HepG2 (cell line): ENCODE data around the gene DBNDD2. TPM values are rescaled to one million over a fixed set of nuclear protein-coding genes. Genes with fewer than 3 reads are reported as not detected.
A peak's percentile ranks its signal among the peaks of the same experiment; 100 is the strongest.

ENCODE experiments used
- AKAP8 ChIP-seq: sonication (generic); formaldehyde crosslinking; IDR thresholded peaks from 2 replicates; pipeline ENCODE4 v1.5.1; 2020; ENCODE audit warnings: mild to moderate bottlenecking, missing genetic modification reagents
- CEBPB ChIP-seq: IDR thresholded peaks from 2 replicates; pipeline ENCODE4 v1.6.1; 2011; ENCODE audit warnings: low read depth, low read length, improper control_type of control experiment, borderline replicate concordance
- CEBPG ChIP-seq: IDR thresholded peaks from 2 replicates; pipeline ENCODE4 v1.6.1; 2016
- FOXA1 ChIP-seq, 2 experiments: fragments of 450-650 bp in 1 of 2; sonication (generic) in 1 of 2; formaldehyde crosslinking in 1 of 2; IDR thresholded peaks; 2 replicates each; pipeline versions ENCODE4 v1.4.0 to v1.6.1; 2016 to 2020; ENCODE audit warnings: missing genetic modification reagents in 1 of 2
- FOXO4 ChIP-seq: sonication (generic); formaldehyde crosslinking; conservative IDR thresholded peaks from 2 replicates; pipeline ENCODE4 v1.8.1; 2023; ENCODE audit warnings: missing genetic modification reagents
- FOXP1 ChIP-seq, 2 experiments: fragments of 450-650 bp in 1 of 2; IDR thresholded peaks; 2 replicates each; pipeline ENCODE4 v1.6.1; 2017 to 2018; ENCODE audit warnings: antibody characterized with exemption in 1 of 2
- GTF2F1 ChIP-seq: fragments of 150-350 bp; IDR thresholded peaks from 2 replicates; pipeline ENCODE4 v1.6.1; 2014; ENCODE audit warnings: low read length
- HOXD1 ChIP-seq: sonication (generic); formaldehyde crosslinking; IDR thresholded peaks from 2 replicates; pipeline ENCODE4 v1.5.0; 2020; ENCODE audit warnings: missing genetic modification reagents
- IKZF1 ChIP-seq: fragments of 450-650 bp; IDR thresholded peaks from 2 replicates; pipeline ENCODE4 v1.7.1; 2016
- MAZ ChIP-seq, 2 experiments: sonication (generic) in 1 of 2; formaldehyde crosslinking in 1 of 2; IDR thresholded peaks; 2 replicates each; pipeline versions ENCODE4 v1.5.0 to v1.6.1; 2012 to 2020; ENCODE audit warnings: low read depth in 2 of 2, mild to moderate bottlenecking in 2 of 2, borderline replicate concordance in 1 of 2, improper control_type of control experiment in 1 of 2, low read length in 1 of 2, missing genetic modification reagents in 1 of 2, moderate library complexity in 1 of 2
- MIXL1 ChIP-seq: IDR thresholded peaks from 2 replicates; pipeline ENCODE4 v1.6.1; 2016
- MTF1 ChIP-seq: sonication (generic); formaldehyde crosslinking; IDR thresholded peaks from 2 replicates; pipeline ENCODE4 v1.5.0; 2020; ENCODE audit warnings: missing genetic modification reagents
- NR3C1 ChIP-seq: sonication (generic); formaldehyde crosslinking; IDR thresholded peaks from 2 replicates; pipeline ENCODE4 v1.4.0; 2020; ENCODE audit warnings: missing genetic modification reagents
- RBM22 ChIP-seq: fragments of 200-400 bp; formaldehyde crosslinking; optimal IDR thresholded peaks from 2 replicates; pipeline ENCODE3; 2017; ENCODE audit warnings: mild to moderate bottlenecking, low read length, moderate library complexity
- REXO4 ChIP-seq: sonication (generic); formaldehyde crosslinking; IDR thresholded peaks from 2 replicates; pipeline ENCODE4 v1.8.0; 2022; ENCODE audit warnings: missing genetic modification reagents, mild to moderate bottlenecking, borderline replicate concordance
- XRCC5 ChIP-seq: fragments of 200-400 bp; formaldehyde crosslinking; optimal IDR thresholded peaks from 2 replicates; pipeline ENCODE3; 2017; ENCODE audit warnings: mild to moderate bottlenecking, low read length
- ZFP62 ChIP-seq: sonication (generic); formaldehyde crosslinking; IDR thresholded peaks from 2 replicates; pipeline ENCODE4 v1.4.0; 2020; ENCODE audit warnings: missing genetic modification reagents
- ZGPAT ChIP-seq: IDR thresholded peaks from 2 replicates; pipeline ENCODE4 v1.6.1; 2016; ENCODE audit warnings: mild to moderate bottlenecking
- ZNF329 ChIP-seq: sonication (generic); formaldehyde crosslinking; IDR thresholded peaks from 2 replicates; pipeline ENCODE4 v1.9.0; 2021; ENCODE audit warnings: low read depth, mild to moderate bottlenecking, missing genetic modification reagents
- ZNF430 ChIP-seq: sonication (generic); formaldehyde crosslinking; IDR thresholded peaks from 2 replicates; pipeline ENCODE4 v1.9.0; 2021; ENCODE audit warnings: mild to moderate bottlenecking, missing genetic modification reagents
- ZNF569 ChIP-seq: sonication (generic); formaldehyde crosslinking; IDR thresholded peaks from 2 replicates; pipeline ENCODE4 v1.5.0; 2020; ENCODE audit warnings: mild to moderate bottlenecking, missing genetic modification reagents, moderate library complexity, borderline replicate concordance
- ZNF598 ChIP-seq: sonication (generic); formaldehyde crosslinking; IDR thresholded peaks from 2 replicates; pipeline ENCODE4 v1.5.1; 2020; ENCODE audit warnings: mild to moderate bottlenecking, missing genetic modification reagents, borderline replicate concordance
- ZNF709 ChIP-seq: sonication (generic); formaldehyde crosslinking; IDR thresholded peaks from 2 replicates; pipeline ENCODE4 v1.5.0; 2020; ENCODE audit warnings: mild to moderate bottlenecking, missing genetic modification reagents
- ZSCAN12 ChIP-seq: sonication (generic); formaldehyde crosslinking; IDR thresholded peaks from 2 replicates; pipeline ENCODE4 v1.9.0; 2021; ENCODE audit warnings: mild to moderate bottlenecking, missing genetic modification reagents
- ZSCAN20 ChIP-seq: sonication (generic); formaldehyde crosslinking; IDR thresholded peaks from 2 replicates; pipeline ENCODE4 v1.4.0; 2020; ENCODE audit warnings: missing genetic modification reagents, mild to moderate bottlenecking, borderline replicate concordance
- ZSCAN30 ChIP-seq: sonication (generic); formaldehyde crosslinking; IDR thresholded peaks from 2 replicates; pipeline ENCODE4 v1.5.0; 2020; ENCODE audit warnings: mild to moderate bottlenecking, missing genetic modification reagents
- polyA plus RNA-seq, 8 experiments: library from polyadenylated mRNA; depleted of rRNA in 3 of 8; stranded (reverse) in 7 of 8; unstranded in 1 of 8; fragments of >200 nt; fragmentation: Illumina TruSeq in 4 of 8; extraction: Trizol in 4 of 8; gene quantifications; 2 replicates each; pipeline versions ENCODE4 v1.2.1 to v1.2.3, GENCODE V29; 2011 to 2016; ENCODE audit warnings: low read depth in 4 of 8, missing spikeins in 1 of 8, mixed read lengths in 1 of 8; ENCODE audit not compliant: insufficient read depth in 1 of 8
- total RNA-seq, 5 experiments: library from RNA; depleted of rRNA; stranded (reverse); fragments of >200 nt; fragmentation: Illumina TruSeq; extraction: Trizol; gene quantifications; 2 replicates each; pipeline ENCODE4 v1.2.3, GENCODE V29; 2016; ENCODE audit warnings: low read depth in 1 of 5
- TF ChIP-seq, protein P1 (sequence below): sonication (generic); formaldehyde crosslinking; IDR thresholded peaks from 2 replicates; pipeline ENCODE4 v1.8.0; 2022; ENCODE audit warnings: low read depth, missing genetic modification reagents

Gene DBNDD2
- total and polyA plus RNA-seq, 2 of the 13 experiments (the other 11 are each of a cell fraction or from before 2014, with no cell fraction given) = 16.7 to 47.6 TPM

GRCh38 chr20:45436732-45437485 is 28.8 kb downstream of the DBNDD2 start (continued):
- TF ChIP-seq ZNF709 (CRISPR knock-in tag) = no peak
- TF ChIP-seq GTF2F1 = no peak
- no peak; the same call in none of the 2 replicates for TF ChIP-seq CEBPG (CRISPR knock-in tag)
- TF ChIP-seq AKAP8 (CRISPR knock-in tag) = no peak
- peak; percentile 99; the same call in 1 of the 2 replicates for TF ChIP-seq ZNF598 (CRISPR knock-in tag)
- no peak for TF ChIP-seq ZFP62
- TF ChIP-seq CEBPB = no peak
- TF ChIP-seq ZSCAN30 (CRISPR knock-in tag) = no peak
- TF ChIP-seq XRCC5 = peak; percentile 99
- peak; percentile 51; the same call in 1 of the 2 replicates for TF ChIP-seq ZNF430 (CRISPR knock-in tag)
- no peak for TF ChIP-seq RBM22
- TF ChIP-seq MTF1 (CRISPR knock-in tag) = no peak
- TF ChIP-seq ZNF569 (CRISPR knock-in tag) = no peak
- TF ChIP-seq ZNF329 (CRISPR knock-in tag) = no peak
- TF ChIP-seq ZSCAN20 = no peak
- no peak for TF ChIP-seq REXO4 (CRISPR knock-in tag)
- peak; percentile 27; the same call in 1 of the 2 replicates for TF ChIP-seq MAZ (IDR thresholded peaks at IDR 0.05; ENCODE audit: borderline replicate concordance, low read depth, low read length)
- peak; percentile 89 for TF ChIP-seq MAZ (CRISPR knock-in tag; IDR thresholded peaks at IDR 0.05; ENCODE audit: low read depth)
- no peak for TF ChIP-seq IKZF1
- peak; percentile 82 for TF ChIP-seq ZGPAT
- no peak for TF ChIP-seq NR3C1 (CRISPR knock-in tag)
- no peak for TF ChIP-seq FOXP1 (IDR thresholded peaks at IDR 0.05)
- no peak for TF ChIP-seq FOXP1 (CRISPR knock-in tag; IDR thresholded peaks at IDR 0.05)
- TF ChIP-seq FOXA1 (IDR thresholded peaks at IDR 0.05) = no peak
- no peak for TF ChIP-seq FOXA1 (CRISPR knock-in tag; IDR thresholded peaks at IDR 0.05)
- no peak for TF ChIP-seq HOXD1 (CRISPR knock-in tag)
- no peak for TF ChIP-seq ZSCAN12 (CRISPR knock-in tag)
- TF ChIP-seq, protein P1, sequence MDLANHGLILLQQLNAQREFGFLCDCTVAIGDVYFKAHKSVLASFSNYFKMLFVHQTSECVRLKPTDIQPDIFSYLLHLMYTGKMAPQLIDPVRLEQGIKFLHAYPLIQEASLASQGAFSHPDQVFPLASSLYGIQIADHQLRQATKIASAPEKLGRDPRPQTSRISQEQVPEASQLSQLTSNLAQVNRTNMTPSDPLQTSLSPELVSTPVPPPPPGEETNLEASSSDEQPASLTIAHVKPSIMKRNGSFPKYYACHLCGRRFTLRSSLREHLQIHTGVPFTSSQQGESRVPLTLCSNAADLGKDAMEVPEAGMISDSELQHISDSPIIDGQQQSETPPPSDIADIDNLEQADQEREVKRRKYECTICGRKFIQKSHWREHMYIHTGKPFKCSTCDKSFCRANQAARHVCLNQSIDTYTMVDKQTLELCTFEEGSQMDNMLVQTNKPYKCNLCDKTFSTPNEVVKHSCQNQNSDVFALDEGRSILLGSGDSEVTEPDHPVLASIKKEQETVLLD = no peak
- no peak; the same call in 1 of the 2 replicates for TF ChIP-seq FOXO4
- TF ChIP-seq MIXL1 (CRISPR knock-in tag) = peak; percentile 87; the same call in 1 of the 2 replicates
